ENCODE measurements around the gene RASA1.

The RASA1 gene

DNA sequence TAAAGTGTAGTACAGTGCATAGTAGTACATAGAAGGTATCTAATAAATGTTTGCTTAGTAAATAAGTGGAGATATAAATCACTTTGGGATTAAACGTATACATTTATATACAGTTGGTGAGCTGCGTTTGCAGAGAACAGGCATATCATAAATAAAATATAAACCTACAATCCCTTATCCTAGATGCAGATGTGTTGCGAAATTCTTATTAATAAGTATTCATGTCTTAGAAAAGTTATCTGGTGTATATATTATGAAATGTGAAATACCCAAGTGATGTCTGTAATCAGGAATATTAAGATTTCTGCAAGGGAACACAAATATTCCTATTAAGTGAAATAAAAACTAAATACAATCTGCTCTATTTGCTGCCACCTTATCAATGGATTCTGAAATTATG is 136.2 kb downstream of the RASA1 start:
- no peak for TF ChIP-seq EZH2 (IDR thresholded peaks at IDR 0.05; ENCODE audit: borderline replicate concordance, low read depth, low read length, severe bottlenecking)
- TF ChIP-seq, protein P1, sequence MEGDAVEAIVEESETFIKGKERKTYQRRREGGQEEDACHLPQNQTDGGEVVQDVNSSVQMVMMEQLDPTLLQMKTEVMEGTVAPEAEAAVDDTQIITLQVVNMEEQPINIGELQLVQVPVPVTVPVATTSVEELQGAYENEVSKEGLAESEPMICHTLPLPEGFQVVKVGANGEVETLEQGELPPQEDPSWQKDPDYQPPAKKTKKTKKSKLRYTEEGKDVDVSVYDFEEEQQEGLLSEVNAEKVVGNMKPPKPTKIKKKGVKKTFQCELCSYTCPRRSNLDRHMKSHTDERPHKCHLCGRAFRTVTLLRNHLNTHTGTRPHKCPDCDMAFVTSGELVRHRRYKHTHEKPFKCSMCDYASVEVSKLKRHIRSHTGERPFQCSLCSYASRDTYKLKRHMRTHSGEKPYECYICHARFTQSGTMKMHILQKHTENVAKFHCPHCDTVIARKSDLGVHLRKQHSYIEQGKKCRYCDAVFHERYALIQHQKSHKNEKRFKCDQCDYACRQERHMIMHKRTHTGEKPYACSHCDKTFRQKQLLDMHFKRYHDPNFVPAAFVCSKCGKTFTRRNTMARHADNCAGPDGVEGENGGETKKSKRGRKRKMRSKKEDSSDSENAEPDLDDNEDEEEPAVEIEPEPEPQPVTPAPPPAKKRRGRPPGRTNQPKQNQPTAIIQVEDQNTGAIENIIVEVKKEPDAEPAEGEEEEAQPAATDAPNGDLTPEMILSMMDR (IDR thresholded peaks at IDR 0.05; ENCODE audit: borderline replicate concordance, extremely low read depth, low read length, poor library complexity, severe bottlenecking), result no peak
- Histone ChIP-seq H3K27ac (ENCODE audit: low read length) (no peak overlapping the region), H3K9me3 (ENCODE audit: insufficient read depth, low read length, severe bottlenecking) (no peaks in the 10 kb centered on the region), H3K4me1 (ENCODE audit: insufficient read depth, low read length) (no peaks in the 10 kb centered on the region), H2AFZ (ENCODE audit: low read depth, low read length) (no peak overlapping the region), H3K79me2 (ENCODE audit: insufficient read depth, low read length) (peaks cover 12% of the 10 kb centered on the region; the same call in 1 of the 2 replicates), H3K27me3 (ENCODE audit: insufficient read depth, low read length, poor library complexity) (no peaks in the 10 kb centered on the region), H3K36me3 (ENCODE audit: insufficient read depth, low read length) (peaks cover 94% of the 10 kb centered on the region), H3K4me3 (ENCODE audit: low read depth in 1 of 2, low read length in 2 of 2) (no peak overlapping the region), H3K9ac (ENCODE audit: low read depth, low read length) (no peak overlapping the region), H3K4me2 (ENCODE audit: insufficient read depth, low read length) (no peak overlapping the region), H4K20me1 (ENCODE audit: insufficient read depth, low read length) (peaks cover 16% of the 10 kb centered on the region)
- DNase-seq (no peak), ATAC-seq (ENCODE audit: insufficient read depth, low read depth) (no peak)

DNA sequence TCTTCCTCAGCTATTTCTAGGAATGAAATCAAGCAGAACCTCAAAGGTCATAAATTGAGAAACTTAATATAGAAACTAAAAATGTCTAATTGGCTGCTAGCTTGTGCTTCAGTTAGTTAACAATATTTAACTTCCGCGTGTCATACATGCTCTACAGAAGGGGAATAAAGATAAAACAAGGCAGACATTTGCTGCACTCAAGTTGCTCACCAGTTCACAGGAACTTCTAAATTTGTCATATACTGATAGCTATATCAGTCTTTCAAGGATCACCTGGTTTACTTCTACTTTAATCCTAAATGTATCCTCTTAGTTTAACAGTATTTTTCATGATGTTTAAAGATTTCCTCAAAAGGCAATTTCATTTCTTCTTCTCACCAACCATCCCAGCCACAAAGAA is 136.7 kb downstream of the RASA1 start:
- Histone ChIP-seq H3K4me2 (ENCODE audit: insufficient read depth, low read length) (no peak overlapping the region), H3K27ac (ENCODE audit: low read length) (no peak overlapping the region), H3K79me2 (ENCODE audit: insufficient read depth, low read length) (peaks cover 14% of the 10 kb centered on the region; the same call in 1 of the 2 replicates), H3K4me1 (ENCODE audit: insufficient read depth, low read length) (peaks cover under 1% of the 10 kb centered on the region; the same call in 1 of the 2 replicates), H2AFZ (ENCODE audit: low read depth, low read length) (no peak overlapping the region), H3K9ac (ENCODE audit: low read depth, low read length) (no peak overlapping the region), H3K4me3 (ENCODE audit: low read depth in 1 of 2, low read length in 2 of 2) (no peak overlapping the region), H4K20me1 (ENCODE audit: insufficient read depth, low read length) (peaks cover 16% of the 10 kb centered on the region), H3K36me3 (ENCODE audit: insufficient read depth, low read length) (peaks cover 94% of the 10 kb centered on the region), H3K27me3 (ENCODE audit: insufficient read depth, low read length, poor library complexity) (no peaks in the 10 kb centered on the region), H3K9me3 (ENCODE audit: insufficient read depth, low read length, severe bottlenecking) (no peaks in the 10 kb centered on the region)
- TF ChIP-seq, protein P1 (IDR thresholded peaks at IDR 0.05; ENCODE audit: borderline replicate concordance, extremely low read depth, low read length, poor library complexity, severe bottlenecking), result no peak
- TF ChIP-seq EZH2 (IDR thresholded peaks at IDR 0.05; ENCODE audit: borderline replicate concordance, low read depth, low read length, severe bottlenecking), result no peak
- no peak for ATAC-seq (ENCODE audit: insufficient read depth, low read depth)
- no peak for DNase-seq

DNA sequence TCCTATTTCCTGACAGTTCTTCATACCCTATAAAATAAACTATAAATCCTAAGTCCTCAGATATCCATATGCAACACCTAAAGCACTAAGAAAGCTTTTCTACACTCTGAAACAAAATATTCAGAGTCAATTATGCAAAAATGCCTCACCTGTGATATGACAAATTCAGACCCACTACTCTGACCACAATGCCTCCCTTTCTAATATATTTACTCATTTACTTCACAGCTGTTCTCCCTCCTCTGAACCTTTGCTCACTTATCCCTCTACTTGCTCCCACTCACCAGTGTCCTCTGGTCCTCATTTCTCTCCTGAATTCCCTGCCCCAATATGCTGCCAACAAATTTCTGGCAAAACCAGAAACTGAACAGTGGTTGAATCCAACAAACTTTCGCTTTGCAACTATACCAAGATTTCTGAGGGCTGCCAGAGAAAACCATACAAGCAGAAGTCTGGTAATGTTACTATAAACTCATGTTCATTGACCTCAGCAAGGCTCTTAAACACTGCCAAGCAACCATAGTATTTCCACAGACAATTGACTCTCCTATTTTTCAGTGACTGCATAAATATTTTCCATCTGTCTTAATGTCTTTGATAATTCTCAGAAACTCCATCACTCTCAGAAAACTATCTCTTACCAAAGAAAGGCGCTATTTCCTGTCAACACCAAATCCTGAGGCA is 137.9 kb downstream of the RASA1 start:
- ATAC-seq (ENCODE audit: insufficient read depth, low read depth) (no peak), DNase-seq (no peak)
- Histone ChIP-seq H3K79me2 (ENCODE audit: insufficient read depth, low read length) (peaks cover 15% of the 10 kb centered on the region), H3K9me3 (ENCODE audit: insufficient read depth, low read length, severe bottlenecking) (no peaks in the 10 kb centered on the region), H2AFZ (ENCODE audit: low read depth, low read length) (no peak overlapping the region), H3K27ac (ENCODE audit: low read length) (no peak overlapping the region), H4K20me1 (ENCODE audit: insufficient read depth, low read length) (peaks cover 6% of the 10 kb centered on the region), H3K36me3 (ENCODE audit: insufficient read depth, low read length) (peaks cover 95% of the 10 kb centered on the region), H3K4me3 (ENCODE audit: low read depth in 1 of 2, low read length in 2 of 2) (no peak overlapping the region), H3K27me3 (ENCODE audit: insufficient read depth, low read length, poor library complexity) (no peaks in the 10 kb centered on the region), H3K4me1 (ENCODE audit: insufficient read depth, low read length) (peaks cover 13% of the 10 kb centered on the region), H3K9ac (ENCODE audit: low read depth, low read length) (no peak overlapping the region), H3K4me2 (ENCODE audit: insufficient read depth, low read length) (no peak overlapping the region)
- TF ChIP-seq, protein P1 (IDR thresholded peaks at IDR 0.05; ENCODE audit: borderline replicate concordance, extremely low read depth, low read length, poor library complexity, severe bottlenecking), result no peak
